Mammary epithelial cell (primary cell): ENCODE results near the gene SIK3.

Experiments
- EZH2 ChIP-seq: IDR thresholded peaks from 2 replicates; pipeline ENCODE4 v1.6.1; 2012; ENCODE audit warnings: low read length, inconsistent platforms, borderline replicate concordance
- TF ChIP-seq, protein P1 (sequence below), 2 donors: IDR thresholded peaks in 1 of 2; conservative IDR thresholded peaks in 1 of 2; 2 replicates each; pipeline ENCODE4 v1.5.1; 2011 to 2012; ENCODE audit warnings: inconsistent platforms in 2 of 2, low read length in 2 of 2, mild to moderate bottlenecking in 2 of 2, control low read depth in 1 of 2, low read depth in 1 of 2; ENCODE audit not compliant: insufficient read depth in 1 of 2; ENCODE audit errors: extremely low read depth in 1 of 2

GRCh38 chr11:117057317-117057716, 40.9 kb downstream of the SIK3 start:
- no peak for TF ChIP-seq EZH2
- TF ChIP-seq, protein P1, sequence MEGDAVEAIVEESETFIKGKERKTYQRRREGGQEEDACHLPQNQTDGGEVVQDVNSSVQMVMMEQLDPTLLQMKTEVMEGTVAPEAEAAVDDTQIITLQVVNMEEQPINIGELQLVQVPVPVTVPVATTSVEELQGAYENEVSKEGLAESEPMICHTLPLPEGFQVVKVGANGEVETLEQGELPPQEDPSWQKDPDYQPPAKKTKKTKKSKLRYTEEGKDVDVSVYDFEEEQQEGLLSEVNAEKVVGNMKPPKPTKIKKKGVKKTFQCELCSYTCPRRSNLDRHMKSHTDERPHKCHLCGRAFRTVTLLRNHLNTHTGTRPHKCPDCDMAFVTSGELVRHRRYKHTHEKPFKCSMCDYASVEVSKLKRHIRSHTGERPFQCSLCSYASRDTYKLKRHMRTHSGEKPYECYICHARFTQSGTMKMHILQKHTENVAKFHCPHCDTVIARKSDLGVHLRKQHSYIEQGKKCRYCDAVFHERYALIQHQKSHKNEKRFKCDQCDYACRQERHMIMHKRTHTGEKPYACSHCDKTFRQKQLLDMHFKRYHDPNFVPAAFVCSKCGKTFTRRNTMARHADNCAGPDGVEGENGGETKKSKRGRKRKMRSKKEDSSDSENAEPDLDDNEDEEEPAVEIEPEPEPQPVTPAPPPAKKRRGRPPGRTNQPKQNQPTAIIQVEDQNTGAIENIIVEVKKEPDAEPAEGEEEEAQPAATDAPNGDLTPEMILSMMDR (conservative IDR thresholded peaks at IDR 0.05 in 1 of 2, IDR thresholded peaks at IDR 0.05 in 1 of 2; ENCODE audit: extremely low read depth in 1 of 2, insufficient read depth in 1 of 2, low read depth in 1 of 2, low read length in 2 of 2), result no peak
